GM19023 (cell line): ENCODE measurements around the gene KRT83.
"Not testable (repeated sequence)": the region's sequence is repeated elsewhere in the genome, so short reads cannot be mapped to it uniquely, and the experiment has no call there.

Source experiments
- ATAC-seq: cut with Tn5 transposase; IDR thresholded peaks from one replicate; pipeline ENCODE4 v1.9.1; 2021; ENCODE audit warnings: mild to moderate bottlenecking, moderate library complexity; ENCODE audit not compliant: unreplicated experiment

KRT83 gene

GRCh38 chr12:52354200-52354599 is 33.0 kb upstream of the KRT83 start:
- no peak for ATAC-seq

DNA sequence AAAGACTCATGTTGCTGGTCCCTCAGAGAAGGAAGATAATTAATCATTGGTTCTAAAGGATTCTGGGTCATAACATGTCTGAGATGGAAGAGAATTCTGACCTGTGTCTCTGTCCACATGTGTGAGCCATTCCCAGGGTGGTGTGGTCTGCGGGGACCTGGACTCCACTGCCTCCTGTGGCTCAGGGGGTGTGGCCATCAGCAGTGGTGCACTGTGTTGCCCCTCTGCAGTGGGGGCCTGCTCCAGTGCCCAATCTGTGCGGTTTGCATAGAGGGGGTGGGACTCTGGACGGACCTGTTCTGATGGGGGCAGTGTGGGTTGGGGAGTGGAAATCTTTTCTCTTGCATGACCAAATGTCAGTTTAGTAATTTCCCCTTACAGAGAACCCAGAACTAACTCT is 32.6 kb upstream of the KRT83 start:
- no peak for ATAC-seq

DNA sequence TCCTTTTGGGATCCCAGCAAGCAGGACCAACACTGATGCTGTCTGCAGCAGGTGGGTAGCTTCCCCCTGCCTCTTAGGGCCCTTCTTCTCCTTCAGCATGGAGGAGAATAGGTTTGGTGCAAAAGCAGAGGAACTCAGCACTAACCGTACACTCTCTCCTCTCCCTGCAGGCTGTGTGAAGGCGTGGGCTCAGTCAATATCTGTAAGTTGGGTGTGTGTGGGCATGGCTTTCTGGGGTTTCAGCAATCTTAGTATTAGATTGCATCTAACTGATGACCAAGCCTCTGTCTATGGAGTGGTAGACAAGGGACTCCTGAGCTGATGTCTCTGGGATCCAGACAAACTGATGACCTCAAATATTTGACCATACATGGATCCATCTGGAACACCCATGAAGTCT is 31.8 kb upstream of the KRT83 start:
- ATAC-seq: no peak

DNA sequence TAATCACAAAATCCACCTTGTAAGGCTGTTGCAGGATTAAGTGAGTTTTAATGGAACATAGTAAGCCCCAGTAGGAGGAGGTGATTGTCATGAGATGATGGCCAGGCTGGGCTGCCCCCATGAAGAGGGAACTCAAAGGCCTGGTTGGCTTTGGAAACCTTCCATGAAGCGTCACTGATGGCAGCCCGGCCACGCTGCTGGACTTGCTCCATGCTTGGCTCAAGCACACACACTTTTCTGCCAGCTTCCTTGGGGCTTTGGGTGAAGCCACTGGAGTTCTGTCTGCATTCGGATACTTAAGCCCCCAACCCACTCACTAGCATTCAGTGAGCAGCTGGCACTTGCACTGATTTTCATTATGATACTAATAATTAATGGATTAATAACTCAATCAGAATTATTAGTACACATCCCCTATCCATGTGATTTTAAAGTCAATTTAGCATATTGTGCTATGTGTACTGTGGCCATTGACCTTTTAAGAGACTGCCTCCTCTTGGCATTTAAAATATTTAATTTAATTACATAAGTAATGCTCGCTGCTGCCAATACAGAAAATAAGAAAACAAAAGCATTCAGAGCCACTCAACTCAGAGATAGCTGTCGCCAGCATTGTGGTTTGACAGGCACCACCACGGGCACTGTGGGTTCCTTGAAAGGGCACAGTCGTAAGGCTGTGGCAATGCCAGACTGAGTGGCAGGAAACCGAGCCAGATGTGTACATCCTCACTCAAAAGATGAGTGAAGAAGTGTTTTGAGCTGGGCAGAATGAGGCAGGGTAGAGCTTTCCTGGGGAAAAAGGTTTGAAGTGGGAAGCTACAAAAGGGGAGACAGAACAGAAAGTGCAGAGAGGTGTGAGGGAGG is 30.2 kb upstream of the KRT83 start:
- no peak for ATAC-seq

- no peak for ATAC-seq
Measured at GRCh38 chr12:52350786-52351185, 29.6 kb upstream of the KRT83 start.

- ATAC-seq: no peak
Measured at GRCh38 chr12:52350021-52350620, 28.9 kb upstream of the KRT83 start.

DNA sequence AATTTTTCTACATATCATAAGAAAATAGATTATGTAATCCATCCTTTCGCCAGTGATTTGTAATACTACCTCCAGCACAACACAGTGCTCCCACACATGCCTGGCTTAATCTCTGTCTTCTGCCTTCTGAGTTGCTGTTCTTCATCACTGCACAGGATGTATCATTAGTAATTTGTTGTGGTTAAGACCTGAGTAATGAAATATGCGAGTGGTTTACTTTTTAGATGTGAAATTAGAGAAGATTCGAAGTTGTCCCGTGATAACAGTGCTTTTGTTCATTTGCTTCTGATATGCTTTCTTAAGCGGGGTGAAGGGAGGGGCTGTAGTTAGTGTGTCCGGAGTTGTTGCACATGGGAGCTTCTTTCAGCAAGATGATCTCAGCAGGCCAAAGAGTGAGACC is 28.0 kb upstream of the KRT83 start:
- ATAC-seq: no peak

GRCh38 chr12:52347551-52348510 is 26.6 kb upstream of the KRT83 start:
- ATAC-seq: no peak

GRCh38 chr12:52347016-52347415 is 25.8 kb upstream of the KRT83 start:
- ATAC-seq: no peak

GRCh38 chr12:52346593-52346992 is 25.4 kb upstream of the KRT83 start:
- no peak for ATAC-seq

- not testable (repeated sequence) for ATAC-seq
Measured at GRCh38 chr12:52345041-52345440, 23.8 kb upstream of the KRT83 start.

GRCh38 chr12:52344111-52344510 is 22.9 kb upstream of the KRT83 start:
- ATAC-seq: no peak

DNA sequence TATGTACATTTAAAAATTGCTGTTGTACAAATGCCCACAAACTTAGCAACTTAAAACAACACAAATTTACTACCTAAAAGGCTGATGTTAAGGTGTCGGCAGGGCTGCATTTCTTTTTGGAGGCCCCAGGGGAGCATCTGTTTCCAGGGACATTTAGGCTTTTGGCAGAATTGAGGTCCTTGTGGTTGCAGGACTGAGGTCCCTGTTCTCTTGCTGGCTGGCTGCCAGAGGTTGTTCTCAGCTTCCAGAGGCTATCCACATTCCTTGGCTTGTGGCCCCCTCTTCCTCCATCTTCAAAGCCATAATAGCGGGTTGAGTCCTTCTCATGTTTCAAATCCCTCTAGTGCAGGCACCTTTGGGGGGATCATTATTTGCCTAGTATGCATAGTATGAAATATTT is 22.4 kb upstream of the KRT83 start:
- no peak for ATAC-seq

DNA sequence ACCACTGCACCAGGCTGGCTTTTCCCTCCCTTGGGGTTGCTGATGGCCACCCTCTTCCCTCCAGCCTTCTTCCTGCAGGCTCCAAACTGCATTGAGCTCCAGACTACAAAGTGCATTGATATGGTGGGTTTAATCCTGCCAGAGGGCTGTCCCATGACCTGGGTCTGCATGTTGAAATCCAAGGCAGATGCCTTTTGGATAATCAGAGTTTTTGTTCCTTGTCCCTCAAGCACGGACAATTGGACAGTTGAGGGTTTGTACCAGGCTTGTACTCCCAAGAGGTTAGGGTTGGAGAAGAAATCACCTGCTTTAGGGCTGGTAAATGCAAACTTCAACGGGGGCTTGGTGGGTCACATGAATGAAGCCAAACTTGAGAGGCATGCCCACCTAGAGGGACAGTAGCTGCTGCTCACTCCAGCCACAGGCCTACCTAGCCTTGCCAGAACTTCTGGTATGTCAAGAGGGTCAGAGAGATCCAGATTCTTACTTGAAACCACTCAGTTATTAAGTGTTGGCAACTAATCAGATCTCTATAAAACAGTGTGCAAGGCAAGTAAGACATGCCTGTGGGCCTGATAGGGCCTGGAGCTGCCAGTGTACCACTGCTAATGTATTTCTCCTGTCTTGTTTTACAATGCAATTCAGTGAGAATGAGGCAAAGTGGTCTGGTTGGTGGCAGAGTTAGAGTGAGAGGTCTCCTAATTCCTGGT is 21.7 kb upstream of the KRT83 start:
- ATAC-seq: no peak

GRCh38 chr12:52341066-52341580 is 19.9 kb upstream of the KRT83 start:
- ATAC-seq: no peak

DNA sequence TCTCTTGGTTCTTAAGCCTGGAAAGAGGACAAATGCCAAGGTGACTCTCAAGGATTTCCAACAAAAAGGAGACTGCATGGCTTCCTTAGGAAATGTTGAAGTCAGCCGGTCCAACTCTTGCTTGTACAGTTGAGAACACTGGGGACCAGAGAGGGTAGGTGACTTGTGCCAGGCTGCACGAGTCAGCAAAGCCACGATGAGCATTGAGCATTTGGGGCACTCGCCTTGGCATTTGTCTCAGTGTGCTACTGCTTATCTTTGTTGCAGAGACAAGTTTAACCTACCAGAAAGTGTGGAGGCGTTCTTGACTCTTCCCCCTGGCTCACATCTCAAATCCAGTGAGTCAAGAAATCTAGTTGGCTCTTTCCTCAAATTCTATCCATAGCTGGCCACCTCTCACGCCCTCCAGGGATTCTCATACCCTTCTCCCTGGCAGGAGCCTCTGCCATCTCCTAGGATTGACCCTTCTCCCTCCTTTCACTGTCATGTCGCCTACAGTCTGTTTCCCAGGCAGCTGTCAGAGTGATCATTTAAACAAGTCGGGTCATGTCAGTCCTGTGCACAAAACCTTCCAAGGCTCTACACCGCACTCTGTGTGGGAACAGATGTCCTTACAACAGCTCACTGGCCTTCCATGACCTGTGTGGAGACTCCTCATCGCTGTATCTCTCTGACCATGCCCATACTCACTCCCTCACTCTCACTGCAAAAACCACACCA is 17.2 kb upstream of the KRT83 start:
- no peak for ATAC-seq

DNA sequence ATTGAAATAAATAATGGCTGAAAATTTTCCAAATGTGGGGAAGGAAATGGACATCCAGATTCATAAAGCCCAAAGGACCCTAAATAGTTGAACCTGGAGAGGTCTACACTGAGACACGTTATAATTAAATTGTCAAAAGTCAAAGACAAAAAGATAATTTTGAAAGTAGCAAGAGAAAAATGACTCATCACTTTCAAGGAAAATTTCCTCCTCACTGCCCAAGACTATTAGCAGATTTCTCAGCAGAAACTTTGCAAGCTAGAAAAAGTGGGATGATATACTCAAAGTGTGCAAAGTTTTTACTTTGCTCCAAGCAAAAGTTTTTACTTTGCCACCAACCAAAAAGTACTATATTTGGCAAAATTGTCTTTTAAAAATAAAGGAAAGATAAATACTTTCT is 15.9 kb upstream of the KRT83 start:
- ATAC-seq: no peak

DNA sequence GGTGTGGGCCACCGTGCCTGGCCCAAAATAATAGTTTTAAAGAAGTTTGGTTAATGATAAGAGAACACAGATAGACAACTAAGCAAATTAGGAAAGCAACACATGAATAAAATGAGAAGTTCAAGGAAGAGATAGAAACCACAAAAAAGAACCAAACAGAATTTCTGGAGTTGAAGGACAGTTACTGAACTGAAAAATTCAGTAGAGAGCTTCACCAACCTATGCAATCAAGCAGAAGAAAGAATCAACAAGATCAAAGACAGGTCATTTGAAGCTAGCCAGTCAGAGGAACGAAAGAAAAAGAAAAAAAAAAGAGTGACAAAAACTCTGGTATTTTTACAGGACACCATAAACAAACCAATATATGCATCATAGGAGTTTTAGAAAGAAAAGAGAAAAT is 15.4 kb upstream of the KRT83 start:
- ATAC-seq: no peak

GRCh38 chr12:52335598-52336262 is 14.5 kb upstream of the KRT83 start:
- ATAC-seq: no peak
